HG03575 (cell line): ENCODE results near the gene HTRA2.
"Not testable (repeated sequence)": the region's sequence is repeated elsewhere in the genome, so short reads cannot be mapped to it uniquely, and the experiment has no call there.

Source experiments
- ATAC-seq: cut with Tn5 transposase; IDR thresholded peaks from one replicate; pipeline ENCODE4 v1.9.1; 2021; ENCODE audit not compliant: unreplicated experiment, insufficient number of reproducible peaks, low FRiP score; ENCODE audit errors: extremely low read depth

The HTRA2 gene

GRCh38 chr2:74553892-74554819 is 24.4 kb downstream of the HTRA2 start, which contains the start of the genes DOK1 and LOXL3:
Gene DOK1, plus strand, starts transcription at chr2:74554720. Its CDS starts 35 bp downstream, at chr2:74554755.
Gene LOXL3, minus strand, starts transcription at chr2:74553942. Its CDS starts 1,308 bp downstream, at chr2:74552634.
- ATAC-seq: no peak

DNA sequence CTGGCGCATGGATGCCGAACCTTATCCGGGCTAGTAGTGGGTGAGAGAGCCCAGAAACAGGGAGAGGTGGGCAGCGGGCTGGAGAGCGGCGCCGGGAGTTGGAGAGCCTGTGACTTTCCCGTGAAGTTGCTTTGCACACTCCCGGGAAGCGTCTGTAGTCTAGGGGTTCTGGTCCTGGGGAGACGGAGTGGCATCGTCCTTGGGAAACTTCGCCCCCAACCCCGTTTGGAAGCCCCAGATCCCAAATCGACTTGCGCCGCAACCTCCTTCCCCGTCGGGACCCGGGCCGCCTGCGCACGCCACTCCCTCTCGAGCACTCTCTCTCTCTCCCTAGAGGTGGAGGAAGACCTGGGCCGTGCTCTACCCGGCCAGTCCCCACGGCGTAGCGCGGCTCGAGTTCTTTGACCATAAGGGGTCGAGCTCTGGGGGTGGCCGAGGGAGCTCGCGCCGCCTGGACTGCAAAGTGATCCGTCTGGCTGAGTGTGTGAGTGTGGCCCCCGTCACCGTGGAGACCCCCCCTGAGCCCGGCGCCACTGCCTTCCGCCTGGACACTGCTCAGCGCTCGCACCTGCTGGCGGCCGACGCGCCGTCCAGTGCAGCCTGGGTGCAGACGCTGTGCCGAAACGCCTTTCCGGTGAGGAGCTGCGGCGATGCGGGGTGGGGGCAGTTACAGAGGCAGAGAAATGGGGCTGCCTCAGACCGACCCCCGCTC is 25.2 kb downstream of the HTRA2 start:
- ATAC-seq: no peak

- no peak for ATAC-seq
Measured at GRCh38 chr2:74555610-74556103, 25.9 kb downstream of the HTRA2 start.

GRCh38 chr2:74556159-74556558 is 26.4 kb downstream of the HTRA2 start:
- no peak for ATAC-seq

DNA sequence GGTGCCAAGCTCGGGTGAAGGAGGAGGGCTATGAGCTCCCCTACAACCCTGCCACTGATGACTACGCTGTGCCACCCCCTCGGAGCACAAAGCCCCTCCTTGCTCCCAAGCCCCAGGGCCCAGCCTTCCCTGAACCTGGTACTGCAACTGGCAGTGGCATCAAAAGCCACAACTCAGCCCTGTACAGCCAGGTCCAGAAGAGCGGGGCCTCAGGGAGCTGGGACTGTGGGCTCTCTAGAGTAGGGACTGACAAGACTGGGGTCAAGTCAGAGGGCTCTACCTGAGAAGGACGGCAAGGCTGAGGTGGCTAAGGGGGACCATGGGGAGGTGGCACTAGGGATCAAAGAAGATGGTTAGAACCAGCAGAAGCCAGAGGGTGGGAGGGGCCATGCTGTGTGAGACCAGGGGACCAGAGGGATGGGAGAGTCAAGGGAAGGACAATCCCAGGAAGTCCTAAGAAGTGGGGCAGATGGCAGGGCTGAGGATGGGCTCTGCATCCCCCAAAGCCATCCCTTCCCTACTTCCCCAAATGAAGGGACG is 27.2 kb downstream of the HTRA2 start:
- no peak for ATAC-seq

GRCh38 chr2:74558284-74559230 is 28.8 kb downstream of the HTRA2 start:
- no peak for ATAC-seq

- no peak for ATAC-seq
Measured at GRCh38 chr2:74559912-74560311, 30.2 kb downstream of the HTRA2 start.

DNA sequence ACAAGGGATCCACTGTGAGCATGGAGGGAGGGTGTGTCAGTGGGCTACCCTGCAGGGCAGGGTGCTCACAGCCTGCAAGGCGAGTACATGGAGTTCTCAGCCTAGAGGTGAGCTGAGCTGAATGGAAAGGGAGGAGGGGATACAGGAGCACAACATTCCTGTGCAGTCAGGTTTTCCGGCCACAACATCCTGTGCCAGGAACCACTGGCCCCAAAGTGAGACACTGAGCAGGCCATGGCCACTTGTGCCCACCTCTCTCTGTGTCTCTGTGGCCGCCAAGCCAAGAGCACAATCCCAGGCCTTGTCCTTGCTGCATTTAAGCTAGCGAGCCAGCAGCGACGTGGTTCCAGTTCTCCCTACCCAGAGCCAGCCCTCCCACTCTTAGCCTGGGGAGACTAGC is 30.9 kb downstream of the HTRA2 start:
- ATAC-seq: no peak

GRCh38 chr2:74561022-74561421 is 31.3 kb downstream of the HTRA2 start:
- not testable (repeated sequence) for ATAC-seq

DNA sequence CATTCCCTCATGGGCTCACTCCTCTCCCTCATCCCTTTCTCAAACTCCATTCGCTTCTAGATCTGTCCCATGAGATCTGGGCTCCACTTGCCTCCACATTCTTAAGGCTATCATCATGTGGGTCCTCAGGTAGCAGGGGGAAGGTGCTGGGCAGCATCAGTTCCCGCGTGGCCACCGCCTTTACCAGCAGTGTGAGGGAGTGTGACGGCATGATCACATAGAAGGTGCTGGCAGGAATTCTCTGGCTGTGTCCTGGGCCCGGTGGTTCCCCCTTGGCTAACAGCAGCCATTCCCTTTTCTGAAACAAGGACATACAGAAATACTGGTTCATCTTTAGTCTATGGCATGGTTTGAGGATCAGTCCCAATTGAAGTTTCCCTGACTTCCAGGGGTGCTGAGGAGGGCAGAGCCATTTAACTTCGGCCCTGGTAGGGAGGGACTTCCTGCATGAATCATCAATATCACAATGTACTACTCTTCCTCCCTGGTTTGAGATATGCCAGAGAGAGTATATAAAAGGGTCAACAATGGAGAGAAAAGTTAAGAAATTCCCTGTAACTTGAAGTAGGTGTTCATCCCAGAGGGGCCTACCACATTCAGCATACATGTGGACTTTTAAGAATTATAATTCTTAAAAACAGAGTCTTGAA is 32.5 kb downstream of the HTRA2 start:
- ATAC-seq: no peak

DNA sequence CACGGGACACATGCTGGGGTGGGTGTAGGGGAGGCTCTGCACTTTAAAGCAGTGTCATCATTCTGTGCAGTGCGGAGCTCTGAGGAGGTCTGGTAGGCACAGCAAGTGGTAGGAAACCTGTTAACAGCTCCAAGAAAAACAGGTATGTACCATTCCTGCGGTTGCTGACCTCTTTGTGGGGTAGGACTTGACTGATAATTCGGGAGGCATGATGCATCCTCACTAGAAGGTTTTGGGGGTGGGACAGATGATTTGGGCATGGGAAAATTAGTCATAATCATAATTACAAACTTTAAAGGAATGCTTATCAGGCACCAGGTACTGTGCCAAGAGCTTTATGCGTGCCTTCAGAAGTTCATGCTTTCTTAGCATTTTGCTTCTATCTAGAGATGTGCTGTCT is 34.5 kb downstream of the HTRA2 start:
- ATAC-seq: no peak

GRCh38 chr2:74566076-74566753 is 36.5 kb downstream of the HTRA2 start:
- ATAC-seq: no peak

DNA sequence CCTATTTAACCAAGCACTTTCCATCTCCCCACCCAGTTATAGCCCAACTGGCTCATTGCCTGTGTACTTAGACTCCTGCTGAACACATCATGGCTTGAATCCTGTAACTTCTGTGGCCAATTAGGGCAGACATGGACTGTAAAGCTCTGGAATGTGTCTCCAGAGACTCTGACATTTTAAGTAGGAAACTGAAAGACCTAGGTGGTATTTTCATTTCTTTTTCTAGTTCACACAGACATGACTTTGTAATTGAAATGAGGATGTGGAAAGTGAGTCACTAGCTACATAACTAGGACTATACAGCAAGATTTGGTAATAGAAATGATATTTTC is 37.0 kb downstream of the HTRA2 start:
- ATAC-seq: no peak

DNA sequence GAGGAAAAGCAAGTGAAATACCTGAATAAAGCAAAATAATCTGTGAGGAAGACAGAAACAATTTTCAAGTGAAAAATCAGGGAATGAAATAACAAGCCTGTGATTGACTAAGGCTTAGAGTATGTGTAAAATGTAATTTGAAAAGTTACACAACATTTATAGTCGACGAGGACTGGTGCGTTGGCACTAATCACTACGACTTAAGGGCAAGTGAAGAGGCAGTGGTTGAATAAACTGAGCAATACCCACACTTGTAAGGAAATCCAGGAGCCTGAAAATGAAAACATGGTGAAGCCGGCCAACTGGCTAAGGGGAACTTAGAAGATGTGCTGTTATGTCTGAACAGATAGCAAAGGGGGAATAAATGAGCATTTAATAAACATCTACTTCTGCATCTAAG is 38.1 kb downstream of the HTRA2 start:
- no peak for ATAC-seq

GRCh38 chr2:74569686-74570085 is 40.0 kb downstream of the HTRA2 start:
- ATAC-seq: no peak

DNA sequence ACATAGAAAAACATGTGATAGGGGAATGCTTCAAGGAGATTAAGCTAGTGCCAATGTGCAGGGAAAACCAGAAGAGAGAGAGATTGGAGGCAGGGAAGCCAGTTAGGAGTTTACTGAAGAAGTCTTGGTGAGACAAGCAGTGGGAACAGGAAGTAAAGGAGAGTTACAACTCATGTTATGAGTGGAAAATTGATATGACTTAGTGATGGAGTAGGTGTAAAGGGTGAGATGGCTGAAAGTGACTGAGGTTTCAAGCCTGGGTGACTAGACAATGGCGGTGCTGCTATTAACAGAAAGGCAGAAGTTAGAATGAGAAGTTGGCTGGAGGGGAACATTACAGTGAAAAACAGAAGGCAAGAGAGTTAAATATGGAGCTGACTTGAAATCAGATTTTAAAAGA is 41.3 kb downstream of the HTRA2 start:
- peak; percentile 50 for ATAC-seq

DNA sequence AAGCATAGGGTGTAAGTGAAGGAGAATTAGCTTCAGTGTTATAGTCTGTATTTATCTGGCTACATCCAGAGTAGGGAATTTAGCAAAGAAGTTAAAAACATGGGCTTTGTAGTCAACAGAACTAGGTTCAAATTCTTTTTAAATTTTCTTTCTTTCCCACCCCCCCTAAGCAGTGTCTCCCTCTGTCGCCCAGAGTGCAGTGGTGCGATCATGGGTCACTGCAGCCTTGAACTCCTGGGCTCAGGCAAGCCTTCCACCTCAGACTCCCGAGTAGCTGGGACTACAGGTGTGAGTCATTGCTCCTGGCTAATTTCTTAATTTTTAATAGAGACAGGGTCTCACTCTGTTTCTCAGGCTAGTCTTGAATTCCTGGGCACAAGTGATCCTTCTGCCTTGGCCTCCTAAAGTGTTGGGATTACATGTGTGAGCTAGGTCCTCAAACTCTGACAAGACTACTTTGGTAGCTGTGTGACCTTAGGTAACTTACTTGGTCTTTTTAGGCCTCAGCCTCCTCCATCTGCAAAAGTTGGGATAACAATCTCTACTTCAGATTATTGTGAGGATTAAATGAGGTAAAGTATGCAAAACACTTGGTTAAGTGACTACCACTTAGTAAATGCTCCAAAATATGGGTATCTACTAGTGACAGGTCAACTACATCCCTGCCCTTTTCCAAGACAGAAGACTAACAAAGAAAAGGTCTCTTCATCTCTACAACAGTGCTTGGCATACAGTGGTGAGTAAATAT is 42.6 kb downstream of the HTRA2 start:
- no peak for ATAC-seq
